GM06990 (cell line): ENCODE results near the gene IL3.
A peak's percentile ranks its signal among the peaks of the same experiment; 100 is the strongest.

Experiments
- DNase-seq: peaks from one replicate; pipeline ENCODE4 v3.0.0-alpha.2; 2011; ENCODE audit not compliant: insufficient read length; ENCODE audit errors: extremely low read depth
- H3K27me3 ChIP-seq: replicated peaks from 2 replicates; pipeline ENCODE4 v1.6.0; 2011; ENCODE audit warnings: low read length; ENCODE audit not compliant: control insufficient read depth, insufficient read depth
- H3K36me3 ChIP-seq: 2 replicates; pipeline ENCODE4 v1.5.1; 2011; ENCODE audit warnings: low read length; ENCODE audit not compliant: control insufficient read depth, insufficient read depth
- H3K4me3 ChIP-seq: replicated peaks from 2 replicates; pipeline ENCODE4 v1.5.1; 2011; ENCODE audit warnings: low read depth, mild to moderate bottlenecking, control low read depth, low read length
- TF ChIP-seq, protein P1 (sequence below): IDR thresholded peaks from 2 replicates; pipeline ENCODE4 v1.5.1; 2011; ENCODE audit warnings: low read length, control low read depth, mild to moderate bottlenecking, inconsistent platforms; ENCODE audit not compliant: insufficient read depth, poor library complexity, severe bottlenecking

Gene IL3

DNA sequence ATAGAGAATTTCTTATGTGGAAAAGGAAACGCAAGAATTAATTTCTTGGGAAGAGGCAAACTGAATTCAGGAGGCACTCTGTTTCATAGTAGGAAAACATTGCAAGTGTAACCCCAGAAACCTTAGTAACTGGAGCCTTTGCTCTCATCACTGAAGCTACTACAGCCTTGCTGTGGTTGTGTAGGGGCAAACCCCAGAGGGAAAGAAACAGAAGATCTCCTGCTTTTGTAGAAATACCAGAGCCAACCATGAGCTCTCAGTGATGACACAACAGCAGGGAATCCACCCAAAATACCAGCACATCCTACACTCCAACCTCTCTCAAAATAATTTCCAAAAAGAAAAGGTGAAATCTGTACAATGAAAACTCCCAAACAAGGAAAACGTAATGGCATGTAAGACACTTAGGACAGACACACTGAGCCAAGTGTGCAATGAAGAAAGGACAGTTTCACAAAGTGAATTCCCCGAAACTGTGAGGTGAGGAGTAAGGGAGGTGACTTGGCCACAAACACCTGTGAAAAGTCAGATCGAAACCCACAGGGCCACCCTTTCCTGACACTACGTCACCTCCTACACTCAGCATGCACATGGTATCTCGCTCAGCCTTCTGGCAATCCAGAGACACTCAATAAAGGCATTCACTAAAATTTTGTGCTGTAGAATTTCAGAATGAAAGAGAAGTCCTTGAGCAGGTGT lies 40.4 kb upstream of the IL3 start:
- H3K4me3 ChIP-seq, result no peak overlapping the region
- peak; percentile 63 for DNase-seq
- TF ChIP-seq, protein P1, sequence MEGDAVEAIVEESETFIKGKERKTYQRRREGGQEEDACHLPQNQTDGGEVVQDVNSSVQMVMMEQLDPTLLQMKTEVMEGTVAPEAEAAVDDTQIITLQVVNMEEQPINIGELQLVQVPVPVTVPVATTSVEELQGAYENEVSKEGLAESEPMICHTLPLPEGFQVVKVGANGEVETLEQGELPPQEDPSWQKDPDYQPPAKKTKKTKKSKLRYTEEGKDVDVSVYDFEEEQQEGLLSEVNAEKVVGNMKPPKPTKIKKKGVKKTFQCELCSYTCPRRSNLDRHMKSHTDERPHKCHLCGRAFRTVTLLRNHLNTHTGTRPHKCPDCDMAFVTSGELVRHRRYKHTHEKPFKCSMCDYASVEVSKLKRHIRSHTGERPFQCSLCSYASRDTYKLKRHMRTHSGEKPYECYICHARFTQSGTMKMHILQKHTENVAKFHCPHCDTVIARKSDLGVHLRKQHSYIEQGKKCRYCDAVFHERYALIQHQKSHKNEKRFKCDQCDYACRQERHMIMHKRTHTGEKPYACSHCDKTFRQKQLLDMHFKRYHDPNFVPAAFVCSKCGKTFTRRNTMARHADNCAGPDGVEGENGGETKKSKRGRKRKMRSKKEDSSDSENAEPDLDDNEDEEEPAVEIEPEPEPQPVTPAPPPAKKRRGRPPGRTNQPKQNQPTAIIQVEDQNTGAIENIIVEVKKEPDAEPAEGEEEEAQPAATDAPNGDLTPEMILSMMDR, result no peak
- peaks cover 5% of the 10 kb centered on the region for H3K27me3 ChIP-seq
- no peaks in the 10 kb centered on the region for H3K36me3 ChIP-seq

DNA sequence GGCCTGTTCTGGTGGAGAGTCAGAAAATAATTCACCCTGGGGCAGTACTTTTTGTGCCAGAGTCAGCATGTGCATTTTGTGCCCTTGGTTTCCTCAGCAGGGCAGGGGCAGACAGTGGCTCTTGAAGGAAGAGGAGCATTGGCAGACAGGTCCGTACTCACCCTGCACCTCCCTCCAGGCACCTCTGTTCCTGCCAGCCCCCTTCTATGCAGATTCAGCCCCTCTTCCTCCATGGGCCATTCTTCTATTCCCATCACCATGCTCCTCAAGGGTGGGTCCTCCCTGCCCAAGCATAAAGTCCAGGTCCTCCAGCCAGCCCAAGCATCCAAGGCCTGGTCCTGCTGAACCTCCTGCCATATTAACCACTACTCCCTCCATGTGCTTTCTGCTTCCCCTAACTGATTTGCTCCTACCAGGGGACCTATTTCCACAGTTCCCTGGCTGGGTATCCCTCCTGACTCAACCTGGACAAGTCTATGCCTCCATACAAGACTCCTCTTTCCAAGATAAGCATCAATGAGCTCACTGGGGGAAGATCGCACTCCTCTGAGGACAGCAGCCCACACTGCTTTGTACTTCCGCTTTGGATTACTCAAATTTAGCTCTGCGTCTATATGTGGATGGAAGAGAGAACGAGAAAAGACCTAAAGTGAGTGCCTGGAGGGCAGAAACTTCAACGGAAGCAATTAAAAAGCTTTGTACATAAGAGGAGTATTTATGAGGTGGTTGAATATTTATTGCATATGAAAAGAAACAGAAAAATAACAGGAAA lies 39.7 kb upstream of the IL3 start:
- TF ChIP-seq, protein P1, result no peak
- no peak for DNase-seq
- Histone ChIP-seq H3K4me3 (no peak overlapping the region), H3K27me3 (peaks cover 5% of the 10 kb centered on the region), H3K36me3 (no peaks in the 10 kb centered on the region)

DNA sequence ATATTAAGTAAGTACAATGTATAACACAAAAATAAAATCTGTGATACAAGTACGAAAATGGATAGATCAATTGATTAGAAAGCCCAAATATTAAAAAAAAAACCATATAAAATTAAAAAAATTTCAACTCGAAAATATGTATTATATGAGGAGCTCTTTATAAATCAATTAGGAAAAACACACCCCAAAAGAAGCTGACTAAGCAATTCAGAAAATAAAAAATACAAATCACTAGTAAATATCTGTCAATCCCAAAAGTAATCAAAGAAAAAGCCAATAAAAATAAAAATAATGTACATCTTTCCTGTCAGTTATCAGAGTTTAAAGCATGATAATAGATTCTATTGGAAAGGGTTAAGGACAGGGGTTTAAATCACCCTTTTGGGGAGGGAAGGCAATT lies 38.8 kb upstream of the IL3 start:
- TF ChIP-seq, protein P1, result no peak
- no peak overlapping the region for H3K4me3 ChIP-seq
- no peak for DNase-seq
- H3K27me3 ChIP-seq, result peaks cover 5% of the 10 kb centered on the region
- no peaks in the 10 kb centered on the region for H3K36me3 ChIP-seq

DNA sequence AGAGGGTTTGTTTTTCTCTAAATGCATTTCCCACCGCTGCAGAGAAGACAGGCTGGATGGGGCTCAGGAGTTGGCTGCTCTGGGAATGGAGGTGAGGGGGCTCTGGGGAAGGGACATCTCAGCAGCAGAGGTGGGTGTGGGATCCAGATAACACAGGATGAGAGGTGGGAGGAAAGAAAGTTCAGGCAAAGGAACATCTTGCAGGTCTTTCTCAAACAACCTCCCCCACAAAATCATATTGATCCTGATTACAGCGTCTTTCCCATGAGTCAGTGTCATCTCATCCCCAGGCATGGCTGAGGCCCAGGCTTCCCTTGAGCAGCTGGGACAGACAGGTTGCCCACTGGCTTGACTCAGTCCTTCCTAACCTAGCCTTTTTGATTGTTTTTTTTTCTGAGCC lies 37.7 kb upstream of the IL3 start:
- TF ChIP-seq, protein P1, result no peak
- no peaks in the 10 kb centered on the region for H3K36me3 ChIP-seq
- no peak overlapping the region for H3K4me3 ChIP-seq
- H3K27me3 ChIP-seq, result peaks cover 5% of the 10 kb centered on the region
- DNase-seq, result no peak

DNA sequence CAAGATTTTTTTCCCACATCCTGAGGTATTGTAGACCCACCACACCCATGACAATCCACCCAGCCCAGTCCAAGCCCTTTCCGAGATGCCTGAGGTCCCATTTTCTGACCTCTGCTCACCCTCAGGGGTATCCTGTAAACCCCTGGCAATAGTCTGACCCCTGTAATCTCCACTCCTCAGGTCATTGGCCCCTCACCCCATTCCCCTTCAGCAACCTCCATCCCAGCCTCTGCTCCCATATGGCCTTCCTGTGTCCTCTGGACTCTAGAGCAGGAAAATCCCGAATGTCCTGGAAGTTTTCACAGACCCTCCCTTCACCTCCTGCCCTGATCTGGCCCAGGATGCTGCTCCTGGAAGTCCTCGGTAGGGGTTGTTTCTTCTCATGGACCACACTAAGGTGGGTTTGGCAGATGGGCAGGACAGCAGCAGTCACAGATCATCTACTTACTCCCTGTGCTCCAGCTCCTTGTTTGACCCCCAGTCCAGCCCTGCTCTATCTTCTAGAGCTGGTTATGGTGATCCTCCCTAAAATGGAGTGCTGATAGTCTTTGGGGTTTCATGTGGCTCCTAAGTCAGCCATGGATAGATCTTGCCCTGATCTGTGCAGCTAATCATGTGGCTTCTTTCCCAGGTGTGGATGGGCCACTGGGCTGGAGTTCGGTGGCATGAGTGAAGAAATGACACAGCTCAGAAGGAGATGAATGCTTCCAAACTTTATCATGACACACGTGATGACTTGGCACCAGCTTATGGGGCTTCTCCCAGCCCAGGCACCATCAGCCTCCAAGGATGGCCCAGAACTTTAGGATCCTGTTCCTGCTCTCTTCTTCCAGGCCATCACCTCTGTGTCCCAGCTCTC lies 37.0 kb upstream of the IL3 start:
- no peaks in the 10 kb centered on the region for H3K36me3 ChIP-seq
- no peak for DNase-seq
- peaks cover 5% of the 10 kb centered on the region for H3K27me3 ChIP-seq
- no peak overlapping the region for H3K4me3 ChIP-seq
- TF ChIP-seq, protein P1, result no peak
